Measurements from ENCODE around the gene CNIH4.

Gene CNIH4

DNA sequence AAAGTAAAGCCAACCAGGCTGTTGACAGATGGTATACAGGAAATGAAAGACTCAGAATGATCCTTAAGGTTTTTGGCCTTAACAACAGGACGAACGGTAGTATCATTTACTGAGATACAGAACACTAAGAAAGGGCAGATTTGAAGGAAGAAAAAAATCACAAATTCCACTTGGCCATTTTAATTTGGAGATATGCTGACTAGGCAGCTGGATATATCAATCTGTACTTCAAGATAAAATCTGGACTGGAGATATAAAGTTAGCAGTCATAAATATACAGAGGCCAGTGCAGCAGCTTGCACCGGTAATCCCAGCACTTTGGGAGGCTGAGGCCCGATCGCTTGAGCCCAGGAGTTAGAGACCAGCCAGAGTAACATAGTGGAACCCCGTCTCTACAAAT, 28.0 kb upstream of the CNIH4 start (continued):
- TF ChIP-seq, protein P1, sequence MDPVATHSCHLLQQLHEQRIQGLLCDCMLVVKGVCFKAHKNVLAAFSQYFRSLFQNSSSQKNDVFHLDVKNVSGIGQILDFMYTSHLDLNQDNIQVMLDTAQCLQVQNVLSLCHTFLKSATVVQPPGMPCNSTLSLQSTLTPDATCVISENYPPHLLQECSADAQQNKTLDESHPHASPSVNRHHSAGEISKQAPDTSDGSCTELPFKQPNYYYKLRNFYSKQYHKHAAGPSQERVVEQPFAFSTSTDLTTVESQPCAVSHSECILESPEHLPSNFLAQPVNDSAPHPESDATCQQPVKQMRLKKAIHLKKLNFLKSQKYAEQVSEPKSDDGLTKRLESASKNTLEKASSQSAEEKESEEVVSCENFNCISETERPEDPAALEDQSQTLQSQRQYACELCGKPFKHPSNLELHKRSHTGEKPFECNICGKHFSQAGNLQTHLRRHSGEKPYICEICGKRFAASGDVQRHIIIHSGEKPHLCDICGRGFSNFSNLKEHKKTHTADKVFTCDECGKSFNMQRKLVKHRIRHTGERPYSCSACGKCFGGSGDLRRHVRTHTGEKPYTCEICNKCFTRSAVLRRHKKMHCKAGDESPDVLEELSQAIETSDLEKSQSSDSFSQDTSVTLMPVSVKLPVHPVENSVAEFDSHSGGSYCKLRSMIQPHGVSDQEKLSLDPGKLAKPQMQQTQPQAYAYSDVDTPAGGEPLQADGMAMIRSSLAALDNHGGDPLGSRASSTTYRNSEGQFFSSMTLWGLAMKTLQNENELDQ (tag by site-specific recombination; IDR thresholded peaks at IDR 0.05; ENCODE audit: low read depth) = no peak
- TF ChIP-seq ZBTB17 (tag by site-specific recombination; IDR thresholded peaks at IDR 0.05) (no peak), ZNF654 (tag by site-specific recombination; IDR thresholded peaks at IDR 0.05; ENCODE audit: low read depth) (no peak), ZNF560 (tag by site-specific recombination; IDR thresholded peaks at IDR 0.05; ENCODE audit: borderline replicate concordance) (no peak), ZNF76 (tag by site-specific recombination; IDR thresholded peaks at IDR 0.05; ENCODE audit: borderline replicate concordance, low read depth) (no peak), ZNF133 (tag by site-specific recombination; IDR thresholded peaks at IDR 0.05) (no peak)

DNA sequence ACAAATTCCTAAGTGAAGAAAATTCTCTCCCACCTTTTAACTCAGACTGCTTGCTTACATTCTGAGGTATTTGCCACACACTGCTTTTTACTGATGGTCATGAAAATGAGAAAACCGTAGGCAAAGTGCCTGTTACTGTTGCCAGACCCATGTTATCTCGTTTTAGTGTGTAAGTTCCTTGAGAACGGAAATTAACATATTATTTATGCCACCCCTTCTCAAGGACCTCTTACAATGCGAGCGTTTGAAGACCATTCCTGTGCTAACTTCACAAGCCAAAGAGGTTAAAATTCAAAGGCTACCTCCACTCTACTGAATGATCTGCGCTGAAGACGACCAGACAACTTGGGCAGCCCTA, 27.2 kb upstream of the CNIH4 start:
- peak overlapping the region; percentile 97 for H3K27ac ChIP-seq (ENCODE audit: extremely low read depth, low read depth, low read length)
- CTCF ChIA-PET = interaction anchor here (0.5 to 2.2 kb wide), 7 partner anchors 14 to 622 kb away, joined by 3 to 15 read pairs (median 4); no protein-coding TSS in a partner anchor

More for the DNA sequence above, 27.2 kb upstream of the CNIH4 start:
- POLR2A ChIA-PET = interaction anchor here (0.6 to 1.7 kb wide), 10 partner anchors 9 to 629 kb away, joined by 3 to 10 read pairs (median 4); partner anchors contain the start of gene DEGS1
- peak overlapping the region; percentile 79 for H3K4me3 ChIP-seq (ENCODE audit: low read depth, low read length)
- H3K4me1 ChIP-seq (ENCODE audit: control insufficient read depth, insufficient read depth, low read length) = peaks cover 3% of the 10 kb centered on the region; the same call in 1 of the 2 replicates
- no peak for TF ChIP-seq ZNF777 (tag by site-specific recombination; IDR thresholded peaks at IDR 0.05; ENCODE audit: borderline replicate concordance)
- TF ChIP-seq, protein P2, sequence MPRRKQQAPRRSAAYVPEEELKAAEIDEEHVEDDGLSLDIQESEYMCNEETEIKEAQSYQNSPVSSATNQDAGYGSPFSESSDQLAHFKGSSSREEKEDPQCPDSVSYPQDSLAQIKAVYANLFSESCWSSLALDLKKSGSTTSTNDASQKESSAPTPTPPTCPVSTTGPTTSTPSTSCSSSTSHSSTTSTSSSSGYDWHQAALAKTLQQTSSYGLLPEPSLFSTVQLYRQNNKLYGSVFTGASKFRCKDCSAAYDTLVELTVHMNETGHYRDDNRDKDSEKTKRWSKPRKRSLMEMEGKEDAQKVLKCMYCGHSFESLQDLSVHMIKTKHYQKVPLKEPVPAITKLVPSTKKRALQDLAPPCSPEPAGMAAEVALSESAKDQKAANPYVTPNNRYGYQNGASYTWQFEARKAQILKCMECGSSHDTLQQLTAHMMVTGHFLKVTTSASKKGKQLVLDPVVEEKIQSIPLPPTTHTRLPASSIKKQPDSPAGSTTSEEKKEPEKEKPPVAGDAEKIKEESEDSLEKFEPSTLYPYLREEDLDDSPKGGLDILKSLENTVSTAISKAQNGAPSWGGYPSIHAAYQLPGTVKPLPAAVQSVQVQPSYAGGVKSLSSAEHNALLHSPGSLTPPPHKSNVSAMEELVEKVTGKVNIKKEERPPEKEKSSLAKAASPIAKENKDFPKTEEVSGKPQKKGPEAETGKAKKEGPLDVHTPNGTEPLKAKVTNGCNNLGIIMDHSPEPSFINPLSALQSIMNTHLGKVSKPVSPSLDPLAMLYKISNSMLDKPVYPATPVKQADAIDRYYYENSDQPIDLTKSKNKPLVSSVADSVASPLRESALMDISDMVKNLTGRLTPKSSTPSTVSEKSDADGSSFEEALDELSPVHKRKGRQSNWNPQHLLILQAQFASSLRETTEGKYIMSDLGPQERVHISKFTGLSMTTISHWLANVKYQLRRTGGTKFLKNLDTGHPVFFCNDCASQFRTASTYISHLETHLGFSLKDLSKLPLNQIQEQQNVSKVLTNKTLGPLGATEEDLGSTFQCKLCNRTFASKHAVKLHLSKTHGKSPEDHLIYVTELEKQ (tag by site-specific recombination; IDR thresholded peaks at IDR 0.05; ENCODE audit: borderline replicate concordance) = no peak
- TF ChIP-seq, protein P3, sequence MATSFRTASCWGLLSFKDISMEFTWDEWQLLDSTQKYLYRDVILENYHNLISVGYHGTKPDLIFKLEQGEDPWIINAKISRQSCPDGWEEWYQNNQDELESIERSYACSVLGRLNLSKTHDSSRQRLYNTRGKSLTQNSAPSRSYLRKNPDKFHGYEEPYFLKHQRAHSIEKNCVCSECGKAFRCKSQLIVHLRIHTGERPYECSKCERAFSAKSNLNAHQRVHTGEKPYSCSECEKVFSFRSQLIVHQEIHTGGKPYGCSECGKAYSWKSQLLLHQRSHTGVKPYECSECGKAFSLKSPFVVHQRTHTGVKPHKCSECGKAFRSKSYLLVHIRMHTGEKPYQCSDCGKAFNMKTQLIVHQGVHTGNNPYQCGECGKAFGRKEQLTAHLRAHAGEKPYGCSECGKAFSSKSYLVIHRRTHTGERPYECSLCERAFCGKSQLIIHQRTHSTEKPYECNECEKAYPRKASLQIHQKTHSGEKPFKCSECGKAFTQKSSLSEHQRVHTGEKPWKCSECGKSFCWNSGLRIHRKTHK (tag by site-specific recombination; IDR thresholded peaks at IDR 0.05) = no peak
- TF ChIP-seq ZNF350 (tag by site-specific recombination; IDR thresholded peaks at IDR 0.05) = no peak
- no peak for TF ChIP-seq GLI2 (tag by site-specific recombination; IDR thresholded peaks at IDR 0.05; ENCODE audit: borderline replicate concordance, low read depth)
- TF ChIP-seq, protein P4, sequence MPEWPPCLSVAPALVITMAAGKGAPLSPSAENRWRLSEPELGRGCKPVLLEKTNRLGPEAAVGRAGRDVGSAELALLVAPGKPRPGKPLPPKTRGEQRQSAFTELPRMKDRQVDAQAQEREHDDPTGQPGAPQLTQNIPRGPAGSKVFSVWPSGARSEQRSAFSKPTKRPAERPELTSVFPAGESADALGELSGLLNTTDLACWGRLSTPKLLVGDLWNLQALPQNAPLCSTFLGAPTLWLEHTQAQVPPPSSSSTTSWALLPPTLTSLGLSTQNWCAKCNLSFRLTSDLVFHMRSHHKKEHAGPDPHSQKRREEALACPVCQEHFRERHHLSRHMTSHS (tag by site-specific recombination; IDR thresholded peaks at IDR 0.05) = no peak
- TF ChIP-seq REPIN1 (tag by site-specific recombination; IDR thresholded peaks at IDR 0.05; ENCODE audit: low read depth) = no peak
- no peak for TF ChIP-seq ZNF214 (tag by site-specific recombination; IDR thresholded peaks at IDR 0.05; ENCODE audit: borderline replicate concordance)
- no peak for TF ChIP-seq ZIC2 (tag by site-specific recombination; IDR thresholded peaks at IDR 0.05)
- TF ChIP-seq, protein P5, sequence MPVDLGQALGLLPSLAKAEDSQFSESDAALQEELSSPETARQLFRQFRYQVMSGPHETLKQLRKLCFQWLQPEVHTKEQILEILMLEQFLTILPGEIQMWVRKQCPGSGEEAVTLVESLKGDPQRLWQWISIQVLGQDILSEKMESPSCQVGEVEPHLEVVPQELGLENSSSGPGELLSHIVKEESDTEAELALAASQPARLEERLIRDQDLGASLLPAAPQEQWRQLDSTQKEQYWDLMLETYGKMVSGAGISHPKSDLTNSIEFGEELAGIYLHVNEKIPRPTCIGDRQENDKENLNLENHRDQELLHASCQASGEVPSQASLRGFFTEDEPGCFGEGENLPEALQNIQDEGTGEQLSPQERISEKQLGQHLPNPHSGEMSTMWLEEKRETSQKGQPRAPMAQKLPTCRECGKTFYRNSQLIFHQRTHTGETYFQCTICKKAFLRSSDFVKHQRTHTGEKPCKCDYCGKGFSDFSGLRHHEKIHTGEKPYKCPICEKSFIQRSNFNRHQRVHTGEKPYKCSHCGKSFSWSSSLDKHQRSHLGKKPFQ (tag by site-specific recombination; IDR thresholded peaks at IDR 0.05) = no peak
- TF ChIP-seq ZNF23 (tag by site-specific recombination; IDR thresholded peaks at IDR 0.05; ENCODE audit: borderline replicate concordance) = no peak
- TF ChIP-seq ZFHX2 (tag by site-specific recombination; conservative IDR thresholded peaks at IDR 0.05) = no peak
- TF ChIP-seq, protein P6, sequence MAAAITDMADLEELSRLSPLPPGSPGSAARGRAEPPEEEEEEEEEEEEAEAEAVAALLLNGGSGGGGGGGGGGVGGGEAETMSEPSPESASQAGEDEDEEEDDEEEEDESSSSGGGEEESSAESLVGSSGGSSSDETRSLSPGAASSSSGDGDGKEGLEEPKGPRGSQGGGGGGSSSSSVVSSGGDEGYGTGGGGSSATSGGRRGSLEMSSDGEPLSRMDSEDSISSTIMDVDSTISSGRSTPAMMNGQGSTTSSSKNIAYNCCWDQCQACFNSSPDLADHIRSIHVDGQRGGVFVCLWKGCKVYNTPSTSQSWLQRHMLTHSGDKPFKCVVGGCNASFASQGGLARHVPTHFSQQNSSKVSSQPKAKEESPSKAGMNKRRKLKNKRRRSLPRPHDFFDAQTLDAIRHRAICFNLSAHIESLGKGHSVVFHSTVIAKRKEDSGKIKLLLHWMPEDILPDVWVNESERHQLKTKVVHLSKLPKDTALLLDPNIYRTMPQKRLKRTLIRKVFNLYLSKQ (tag by site-specific recombination; IDR thresholded peaks at IDR 0.05; ENCODE audit: borderline replicate concordance) = no peak
- no peak for TF ChIP-seq SP3 (tag by site-specific recombination; IDR thresholded peaks at IDR 0.05)
- TF ChIP-seq ZFP37 (tag by site-specific recombination; IDR thresholded peaks at IDR 0.05) = no peak
- TF ChIP-seq KLF10 (tag by site-specific recombination; IDR thresholded peaks at IDR 0.05) = no peak
- peaks cover 19 to 20% of the 10 kb centered on the region in 2 experiments; a peak in 2 of 3 replicates for H3K36me3 ChIP-seq (ENCODE audit: control insufficient read depth in 2 of 2, insufficient read depth in 1 of 2, low read length in 2 of 2)
- H3K9me3 ChIP-seq (ENCODE audit: control insufficient read depth, insufficient read depth, low read depth, low read length) = no peaks in the 10 kb centered on the region

Measured in HEK293 (cell line).